GM12892 (cell line): ENCODE measurements around the gene ADO.

Experiments
- POLR2A ChIP-seq: IDR thresholded peaks from 2 replicates; pipeline ENCODE4 v1.6.1; 2011; ENCODE audit warnings: low read depth, low read length, control low read depth
- POLR2AphosphoS5 ChIP-seq: IDR thresholded peaks from 2 replicates; pipeline ENCODE4 v1.6.1; 2011; ENCODE audit warnings: low read depth, low read length, control low read depth
- TAF1 ChIP-seq: IDR thresholded peaks from 2 replicates; pipeline ENCODE4 v1.6.1; 2011; ENCODE audit warnings: low read depth, mild to moderate bottlenecking, control low read depth, low read length, borderline replicate concordance

DNA sequence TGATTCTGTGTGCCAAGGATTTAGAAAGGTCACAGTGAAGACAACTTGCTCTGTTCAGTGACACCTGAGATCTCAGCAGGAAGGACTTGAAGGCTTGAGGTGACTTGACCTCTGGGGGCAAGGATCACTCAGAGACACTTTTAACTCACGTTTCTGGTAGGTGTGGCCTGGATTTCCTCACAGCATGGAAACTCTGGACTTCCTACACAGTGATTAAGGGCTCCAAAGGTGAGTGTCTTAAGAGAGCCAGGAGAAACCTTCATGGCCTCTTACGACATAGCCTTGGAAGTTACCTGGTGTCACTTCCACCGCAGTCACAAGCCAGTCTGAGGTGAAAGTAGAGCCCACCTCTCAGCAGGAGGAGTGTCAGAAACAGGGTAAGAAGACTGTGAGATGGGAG is 38.1 kb upstream of the ADO start:
- no peak for TF ChIP-seq POLR2A
- no peak for TF ChIP-seq POLR2AphosphoS5
- no peak for TF ChIP-seq TAF1
